Sigmoid colon (tissue), 4 donors: Measurements from ENCODE around the gene ERGIC1.

Experiments used
- EP300 ChIP-seq, 4 donors: sonication (generic); formaldehyde crosslinking; IDR thresholded peaks; one replicate each; pipeline ENCODE4 v1.6.1; 2017; ENCODE audit warnings: antibody characterized with exemption in 4 of 4
- TF ChIP-seq, protein P1 (sequence below), 4 experiments: fragments of 450-650 bp in 3 of 4; fragments of 200-600 bp in 1 of 4; IDR thresholded peaks; one replicate each; pipeline ENCODE4 v1.5.1; 2016 to 2019; ENCODE audit warnings: antibody characterized with exemption in 4 of 4, mild to moderate bottlenecking in 3 of 4, moderate library complexity in 2 of 4

DNA sequence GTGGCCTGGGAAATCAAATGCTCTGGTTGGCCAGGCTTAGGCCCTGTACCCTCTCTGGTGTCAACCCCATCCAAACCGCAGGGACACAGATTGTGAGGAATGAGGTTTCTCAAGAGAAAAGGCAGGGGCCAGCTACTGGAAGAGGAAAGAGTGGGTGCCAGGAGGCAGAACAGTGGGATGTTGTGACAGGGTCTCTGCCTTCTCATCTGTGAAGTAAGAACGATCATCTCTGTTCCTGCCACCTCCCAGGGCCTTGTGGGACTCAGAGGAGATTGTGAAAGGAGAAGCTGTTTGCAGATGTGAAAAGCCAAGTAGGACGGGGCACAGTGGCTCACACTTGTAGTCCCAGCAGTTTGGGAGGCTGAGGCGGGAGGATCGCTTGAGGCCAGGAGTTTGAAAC lies 102.3 kb downstream of the ERGIC1 start:
- TF ChIP-seq, protein P1, sequence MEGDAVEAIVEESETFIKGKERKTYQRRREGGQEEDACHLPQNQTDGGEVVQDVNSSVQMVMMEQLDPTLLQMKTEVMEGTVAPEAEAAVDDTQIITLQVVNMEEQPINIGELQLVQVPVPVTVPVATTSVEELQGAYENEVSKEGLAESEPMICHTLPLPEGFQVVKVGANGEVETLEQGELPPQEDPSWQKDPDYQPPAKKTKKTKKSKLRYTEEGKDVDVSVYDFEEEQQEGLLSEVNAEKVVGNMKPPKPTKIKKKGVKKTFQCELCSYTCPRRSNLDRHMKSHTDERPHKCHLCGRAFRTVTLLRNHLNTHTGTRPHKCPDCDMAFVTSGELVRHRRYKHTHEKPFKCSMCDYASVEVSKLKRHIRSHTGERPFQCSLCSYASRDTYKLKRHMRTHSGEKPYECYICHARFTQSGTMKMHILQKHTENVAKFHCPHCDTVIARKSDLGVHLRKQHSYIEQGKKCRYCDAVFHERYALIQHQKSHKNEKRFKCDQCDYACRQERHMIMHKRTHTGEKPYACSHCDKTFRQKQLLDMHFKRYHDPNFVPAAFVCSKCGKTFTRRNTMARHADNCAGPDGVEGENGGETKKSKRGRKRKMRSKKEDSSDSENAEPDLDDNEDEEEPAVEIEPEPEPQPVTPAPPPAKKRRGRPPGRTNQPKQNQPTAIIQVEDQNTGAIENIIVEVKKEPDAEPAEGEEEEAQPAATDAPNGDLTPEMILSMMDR (IDR thresholded peaks at IDR 0.05), result no peak
- no peak for TF ChIP-seq EP300 (IDR thresholded peaks at IDR 0.05)
